ENCODE measurements around the gene TPH2. TPM values are rescaled to one million over a fixed set of nuclear protein-coding genes. Genes with fewer than 3 reads are reported as not detected.

Gene TPH2
- total and polyA plus RNA-seq, 9 of the 15 experiments (the other 6 are each of a cell fraction or from before 2014, with no cell fraction given): 0.06 to 0.28 (median 0.14) TPM; not detected in 4

GRCh38 chr12:72037006-72037795 lies 98.6 kb downstream of the TPH2 start:
- Histone ChIP-seq H3K9me1 (ENCODE audit: control insufficient read depth, insufficient read depth, low read length) (no peaks in the 10 kb centered on the region), H2AFZ (ENCODE audit: low read depth, low read length) (no peak overlapping the region), H3K27ac (ENCODE audit: extremely low read depth, low read depth, low read length) (no peak overlapping the region), H3K4me1 (replicated peaks in 1 of 2; ENCODE audit: control insufficient read depth in 2 of 2, insufficient read depth in 2 of 2, low read length in 2 of 2) (no peaks in the 10 kb centered on the region; a peak in 1 of 5 replicates), H3K79me2 (ENCODE audit: control insufficient read depth, insufficient read depth, low read length) (no peaks in the 10 kb centered on the region), H3K4me3 (no peak overlapping the region), H3K4me2 (ENCODE audit: insufficient read depth, low read length) (no peak overlapping the region), H3K9me3 (replicated peaks; ENCODE audit: control insufficient read depth, insufficient read depth, low read depth, low read length) (no peaks in the 10 kb centered on the region), H4K20me1 (replicated peaks; ENCODE audit: control insufficient read depth, insufficient read depth, low read length) (no peaks in the 10 kb centered on the region), H3K36me3 (ENCODE audit: control insufficient read depth, insufficient read depth, low read length) (no peaks in the 10 kb centered on the region), H3K9ac (ENCODE audit: insufficient read depth in 1 of 2, low read depth in 2 of 2, low read length in 2 of 2) (no peak overlapping the region), H3K27me3 (ENCODE audit: control insufficient read depth in 2 of 2, insufficient read depth in 2 of 2, low read length in 2 of 2) (no peaks in the 10 kb centered on the region)
- in situ Hi-C loops (cut with MboI): no loop called here
- no TSS peak for BruUV-seq (replicated peaks)
- CTCF ChIA-PET (ENCODE audit: low intra/inter-chr PET ratio): no interaction called here
- POLR2A ChIA-PET: no interaction called here
- ATAC-seq (no peak), FAIRE-seq (no peak), DNase-seq (ENCODE audit: extremely low read depth in 1 of 4, low spot score in 3 of 4) (no peak)
- intact Hi-C loops (cut with micrococcal nuclease): no loop called here
- 0% methylated on average over 5 of the region's 5 CpGs for WGBS (ENCODE audit: insufficient coverage, low coverage, missing lambda C conversion rate)
- TF ChIP-seq JUND (IDR thresholded peaks at IDR 0.05; ENCODE audit: borderline replicate concordance, low read depth, low read length) (no peak), JUND (tag; IDR thresholded peaks at IDR 0.05; ENCODE audit: borderline replicate concordance, low read depth, low read length) (no peak), ZNF212 (CRISPR knock-in tag; IDR thresholded peaks at IDR 0.05) (no peak), SIN3B (IDR thresholded peaks at IDR 0.05; ENCODE audit: low read depth) (no peak), OTX1 (CRISPR knock-in tag; IDR thresholded peaks at IDR 0.05) (no peak)
- TF ChIP-seq, protein P1, sequence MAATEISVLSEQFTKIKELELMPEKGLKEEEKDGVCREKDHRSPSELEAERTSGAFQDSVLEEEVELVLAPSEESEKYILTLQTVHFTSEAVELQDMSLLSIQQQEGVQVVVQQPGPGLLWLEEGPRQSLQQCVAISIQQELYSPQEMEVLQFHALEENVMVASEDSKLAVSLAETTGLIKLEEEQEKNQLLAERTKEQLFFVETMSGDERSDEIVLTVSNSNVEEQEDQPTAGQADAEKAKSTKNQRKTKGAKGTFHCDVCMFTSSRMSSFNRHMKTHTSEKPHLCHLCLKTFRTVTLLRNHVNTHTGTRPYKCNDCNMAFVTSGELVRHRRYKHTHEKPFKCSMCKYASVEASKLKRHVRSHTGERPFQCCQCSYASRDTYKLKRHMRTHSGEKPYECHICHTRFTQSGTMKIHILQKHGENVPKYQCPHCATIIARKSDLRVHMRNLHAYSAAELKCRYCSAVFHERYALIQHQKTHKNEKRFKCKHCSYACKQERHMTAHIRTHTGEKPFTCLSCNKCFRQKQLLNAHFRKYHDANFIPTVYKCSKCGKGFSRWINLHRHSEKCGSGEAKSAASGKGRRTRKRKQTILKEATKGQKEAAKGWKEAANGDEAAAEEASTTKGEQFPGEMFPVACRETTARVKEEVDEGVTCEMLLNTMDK (IDR thresholded peaks at IDR 0.05; ENCODE audit: borderline replicate concordance, insufficient read depth, low read depth, low read length, poor library complexity, severe bottlenecking): no peak
- TF ChIP-seq, protein P2, sequence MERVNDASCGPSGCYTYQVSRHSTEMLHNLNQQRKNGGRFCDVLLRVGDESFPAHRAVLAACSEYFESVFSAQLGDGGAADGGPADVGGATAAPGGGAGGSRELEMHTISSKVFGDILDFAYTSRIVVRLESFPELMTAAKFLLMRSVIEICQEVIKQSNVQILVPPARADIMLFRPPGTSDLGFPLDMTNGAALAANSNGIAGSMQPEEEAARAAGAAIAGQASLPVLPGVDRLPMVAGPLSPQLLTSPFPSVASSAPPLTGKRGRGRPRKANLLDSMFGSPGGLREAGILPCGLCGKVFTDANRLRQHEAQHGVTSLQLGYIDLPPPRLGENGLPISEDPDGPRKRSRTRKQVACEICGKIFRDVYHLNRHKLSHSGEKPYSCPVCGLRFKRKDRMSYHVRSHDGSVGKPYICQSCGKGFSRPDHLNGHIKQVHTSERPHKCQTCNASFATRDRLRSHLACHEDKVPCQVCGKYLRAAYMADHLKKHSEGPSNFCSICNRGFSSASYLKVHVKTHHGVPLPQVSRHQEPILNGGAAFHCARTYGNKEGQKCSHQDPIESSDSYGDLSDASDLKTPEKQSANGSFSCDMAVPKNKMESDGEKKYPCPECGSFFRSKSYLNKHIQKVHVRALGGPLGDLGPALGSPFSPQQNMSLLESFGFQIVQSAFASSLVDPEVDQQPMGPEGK (CRISPR knock-in tag; IDR thresholded peaks at IDR 0.05; ENCODE audit: borderline replicate concordance): no peak
- TF ChIP-seq, protein P3, sequence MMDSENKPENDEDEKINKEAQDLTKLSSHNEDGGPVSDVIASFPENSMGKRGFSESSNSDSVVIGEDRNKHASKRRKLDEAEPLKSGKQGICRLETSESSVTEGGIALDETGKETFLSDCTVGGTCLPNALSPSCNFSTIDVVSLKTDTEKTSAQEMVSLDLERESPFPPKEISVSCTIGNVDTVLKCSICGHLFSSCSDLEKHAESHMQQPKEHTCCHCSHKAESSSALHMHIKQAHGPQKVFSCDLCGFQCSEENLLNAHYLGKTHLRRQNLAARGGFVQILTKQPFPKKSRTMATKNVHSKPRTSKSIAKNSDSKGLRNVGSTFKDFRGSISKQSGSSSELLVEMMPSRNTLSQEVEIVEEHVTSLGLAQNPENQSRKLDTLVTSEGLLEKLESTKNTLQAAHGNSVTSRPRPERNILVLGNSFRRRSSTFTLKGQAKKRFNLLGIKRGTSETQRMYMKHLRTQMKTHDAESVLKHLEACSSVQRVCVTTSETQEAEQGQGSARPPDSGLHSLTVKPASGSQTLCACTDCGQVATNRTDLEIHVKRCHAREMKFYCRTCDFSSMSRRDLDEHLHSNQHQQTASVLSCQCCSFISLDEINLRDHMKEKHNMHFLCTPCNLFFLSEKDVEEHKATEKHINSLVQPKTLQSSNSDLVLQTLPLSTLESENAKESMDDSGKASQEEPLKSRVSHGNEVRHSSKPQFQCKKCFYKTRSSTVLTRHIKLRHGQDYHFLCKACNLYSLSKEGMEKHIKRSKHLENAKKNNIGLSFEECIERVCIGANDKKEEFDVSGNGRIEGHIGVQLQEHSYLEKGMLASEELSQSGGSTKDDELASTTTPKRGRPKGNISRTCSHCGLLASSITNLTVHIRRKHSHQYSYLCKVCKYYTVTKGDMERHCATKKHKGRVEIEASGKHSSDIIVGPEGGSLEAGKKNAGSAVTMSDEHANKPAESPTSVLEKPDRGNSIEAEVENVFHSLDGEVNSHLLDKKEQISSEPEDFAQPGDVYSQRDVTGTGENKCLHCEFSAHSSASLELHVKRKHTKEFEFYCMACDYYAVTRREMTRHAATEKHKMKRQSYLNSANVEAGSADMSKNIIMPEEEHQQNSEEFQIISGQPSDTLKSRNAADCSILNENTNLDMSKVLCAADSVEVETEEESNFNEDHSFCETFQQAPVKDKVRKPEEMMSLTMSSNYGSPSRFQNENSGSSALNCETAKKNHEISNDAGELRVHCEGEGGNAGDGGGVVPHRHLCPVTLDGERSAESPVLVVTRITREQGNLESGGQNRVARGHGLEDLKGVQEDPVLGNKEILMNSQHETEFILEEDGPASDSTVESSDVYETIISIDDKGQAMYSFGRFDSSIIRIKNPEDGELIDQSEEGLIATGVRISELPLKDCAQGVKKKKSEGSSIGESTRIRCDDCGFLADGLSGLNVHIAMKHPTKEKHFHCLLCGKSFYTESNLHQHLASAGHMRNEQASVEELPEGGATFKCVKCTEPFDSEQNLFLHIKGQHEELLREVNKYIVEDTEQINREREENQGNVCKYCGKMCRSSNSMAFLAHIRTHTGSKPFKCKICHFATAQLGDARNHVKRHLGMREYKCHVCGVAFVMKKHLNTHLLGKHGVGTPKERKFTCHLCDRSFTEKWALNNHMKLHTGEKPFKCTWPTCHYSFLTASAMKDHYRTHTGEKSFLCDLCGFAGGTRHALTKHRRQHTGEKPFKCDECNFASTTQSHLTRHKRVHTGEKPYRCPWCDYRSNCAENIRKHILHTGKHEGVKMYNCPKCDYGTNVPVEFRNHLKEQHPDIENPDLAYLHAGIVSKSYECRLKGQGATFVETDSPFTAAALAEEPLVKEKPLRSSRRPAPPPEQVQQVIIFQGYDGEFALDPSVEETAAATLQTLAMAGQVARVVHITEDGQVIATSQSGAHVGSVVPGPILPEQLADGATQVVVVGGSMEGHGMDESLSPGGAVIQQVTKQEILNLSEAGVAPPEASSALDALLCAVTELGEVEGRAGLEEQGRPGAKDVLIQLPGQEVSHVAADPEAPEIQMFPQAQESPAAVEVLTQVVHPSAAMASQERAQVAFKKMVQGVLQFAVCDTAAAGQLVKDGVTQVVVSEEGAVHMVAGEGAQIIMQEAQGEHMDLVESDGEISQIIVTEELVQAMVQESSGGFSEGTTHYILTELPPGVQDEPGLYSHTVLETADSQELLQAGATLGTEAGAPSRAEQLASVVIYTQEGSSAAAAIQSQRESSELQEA (IDR thresholded peaks at IDR 0.05; ENCODE audit: low read depth): no peak

Data from K562 (cell line).